ENCODE results near the gene GNAO1.
A peak's percentile ranks its signal among the peaks of the same experiment; 100 is the strongest.

GNAO1 gene

DNA sequence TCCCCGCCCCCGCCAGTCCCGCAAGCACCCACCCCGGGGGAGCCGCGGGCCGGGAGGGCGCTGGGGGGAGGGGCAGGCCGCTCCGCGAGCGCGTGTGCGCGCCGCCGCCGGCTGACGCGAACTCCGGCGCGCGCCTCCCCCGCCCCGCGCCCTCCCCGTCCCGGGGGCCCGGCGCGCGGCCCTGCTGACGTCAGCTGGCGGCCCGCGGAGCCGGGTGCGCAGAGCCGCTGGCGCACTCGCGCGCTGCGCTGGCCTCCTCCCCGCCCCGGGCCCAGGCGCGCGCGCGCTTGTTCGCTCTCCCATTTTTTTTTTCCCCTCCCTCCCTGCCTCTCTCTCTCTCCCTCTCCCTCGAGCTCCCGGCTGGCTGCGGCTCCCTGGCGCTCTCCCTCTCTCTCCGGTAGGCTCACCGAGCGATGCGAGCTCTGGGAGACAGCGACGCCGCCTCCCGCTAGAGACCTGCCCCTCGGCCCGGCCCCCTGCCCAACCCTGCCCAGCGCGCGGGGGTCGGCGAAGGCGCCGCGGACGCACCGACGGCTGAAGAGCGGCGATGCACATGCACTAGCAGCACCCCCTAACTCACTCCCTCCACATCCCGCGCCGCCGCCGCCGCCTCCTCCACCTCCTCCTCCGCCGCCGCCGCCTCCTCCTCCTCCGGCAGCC lies at the start of gene GNAO1:
TSS of gene GNAO1 (plus strand) at position 334 of the 660 bp plus-strand sequence. CDS start 747 bp downstream, outside the sequence.
- DNase-seq: peak; percentile 82

DNA sequence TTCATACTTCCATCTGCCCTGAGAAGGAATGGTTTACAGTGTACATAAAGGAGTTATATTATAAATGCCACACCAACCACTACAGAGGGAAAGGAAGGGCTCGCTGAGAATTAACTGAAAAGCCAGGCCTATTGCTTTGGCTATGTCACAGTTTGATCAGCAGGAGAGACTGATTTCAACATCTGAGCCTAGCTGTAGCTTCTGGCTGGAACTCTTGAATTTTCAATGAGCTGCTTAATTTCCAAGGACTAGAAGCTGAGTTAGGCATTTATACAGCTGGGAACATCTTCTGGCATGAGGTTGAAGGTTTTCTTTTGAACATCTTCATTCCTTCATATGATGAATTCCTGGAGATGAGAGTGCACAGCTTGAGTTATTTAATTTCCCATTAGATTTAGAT lies 47.6 kb upstream of the GNAO1 start:
- no peak for DNase-seq

DNA sequence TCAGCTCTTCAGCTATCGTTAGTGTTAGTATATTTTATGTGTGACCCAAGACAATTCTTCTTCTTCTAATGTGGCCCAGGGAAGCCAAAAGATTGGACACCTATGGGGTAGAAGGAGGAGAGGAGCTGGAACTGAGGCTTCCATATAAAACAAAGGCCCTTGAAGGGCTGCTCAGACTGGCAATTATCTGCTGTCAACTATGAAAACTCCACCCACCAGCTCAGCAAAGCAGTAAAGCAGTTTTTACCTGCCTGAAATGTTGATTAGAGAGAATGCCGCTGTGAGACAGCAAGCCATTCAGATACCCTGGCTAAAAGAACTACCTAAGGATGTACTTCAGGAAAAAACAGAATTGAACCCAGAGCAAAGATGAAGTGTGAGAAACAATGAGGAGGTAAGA lies 45.9 kb upstream of the GNAO1 start:
- peak; percentile 47 for DNase-seq

DNA sequence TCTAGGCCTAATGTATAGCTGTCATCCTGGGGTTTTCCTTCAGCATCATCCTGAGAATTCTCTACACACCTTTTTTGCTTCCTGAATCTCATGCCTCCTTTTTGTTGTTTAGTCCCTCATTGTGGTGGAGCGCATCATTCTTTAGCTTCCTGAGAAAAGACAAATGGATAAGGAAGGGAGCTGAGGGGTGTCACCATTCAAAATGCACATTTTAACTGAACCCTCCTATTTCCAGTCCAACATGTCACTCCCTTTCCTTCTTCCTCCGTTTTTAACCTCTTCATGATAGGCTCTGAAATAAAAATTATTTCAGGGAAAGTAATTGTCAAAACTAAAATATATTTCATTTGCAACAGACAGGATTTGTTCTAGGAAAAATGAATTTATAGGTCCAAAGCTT lies 39.7 kb upstream of the GNAO1 start:
- no peak for DNase-seq

DNA sequence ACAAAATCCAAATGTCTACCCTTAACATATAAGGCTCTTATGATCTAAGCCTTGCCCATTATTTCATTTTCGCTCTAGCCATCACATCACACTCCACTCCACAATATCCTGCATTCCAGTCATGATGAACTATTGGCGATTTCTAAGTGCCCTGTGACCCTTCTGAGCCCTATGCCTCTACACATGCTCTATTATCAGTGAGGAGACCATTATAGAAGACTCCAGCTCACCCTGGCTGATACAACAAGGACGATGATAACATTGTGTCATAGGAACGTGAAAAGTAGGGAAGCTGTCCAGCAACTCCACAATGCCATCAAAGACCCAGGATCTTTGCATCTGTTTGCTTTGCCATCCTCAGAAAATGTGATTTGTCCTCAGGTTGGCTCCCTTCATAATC lies 29.6 kb upstream of the GNAO1 start:
- no peak for DNase-seq

DNA sequence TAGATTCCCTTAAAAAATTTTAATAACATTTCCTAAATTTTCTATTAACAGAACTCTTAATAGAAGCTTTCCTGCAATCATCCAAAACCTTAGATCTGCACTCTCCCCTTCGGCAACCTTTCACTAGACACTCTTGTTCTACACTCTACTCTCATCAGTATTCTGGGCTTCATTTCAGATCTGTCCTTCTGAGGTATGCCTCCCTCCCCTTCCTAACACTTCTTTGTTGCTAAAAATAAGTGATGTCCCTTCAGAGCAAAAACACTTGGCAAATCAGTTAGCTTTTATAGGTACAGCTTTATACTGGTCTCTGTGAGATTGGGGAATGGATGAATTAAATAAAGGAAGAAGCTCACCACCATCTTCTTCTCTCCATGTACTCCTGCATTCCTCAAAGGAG lies 28.2 kb upstream of the GNAO1 start:
- DNase-seq: no peak

DNA sequence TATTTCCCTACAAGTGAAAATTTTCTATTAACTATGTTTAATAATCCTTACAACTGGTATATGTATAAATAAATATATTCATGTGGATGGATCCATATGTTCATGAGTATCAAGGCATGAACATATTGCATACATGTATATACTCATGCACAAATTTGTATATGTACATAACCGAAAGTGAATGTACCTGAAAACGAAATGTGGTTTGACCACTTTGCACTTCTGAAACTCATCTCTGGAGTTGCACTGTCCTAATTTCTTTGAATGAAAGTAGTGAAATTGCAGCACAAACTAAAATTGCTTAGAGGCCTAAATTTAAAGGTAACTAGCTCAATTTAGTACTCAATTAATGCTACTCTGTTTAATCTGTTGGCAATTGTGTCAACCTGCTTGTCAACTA lies 27.4 kb upstream of the GNAO1 start:
- DNase-seq: no peak

DNA sequence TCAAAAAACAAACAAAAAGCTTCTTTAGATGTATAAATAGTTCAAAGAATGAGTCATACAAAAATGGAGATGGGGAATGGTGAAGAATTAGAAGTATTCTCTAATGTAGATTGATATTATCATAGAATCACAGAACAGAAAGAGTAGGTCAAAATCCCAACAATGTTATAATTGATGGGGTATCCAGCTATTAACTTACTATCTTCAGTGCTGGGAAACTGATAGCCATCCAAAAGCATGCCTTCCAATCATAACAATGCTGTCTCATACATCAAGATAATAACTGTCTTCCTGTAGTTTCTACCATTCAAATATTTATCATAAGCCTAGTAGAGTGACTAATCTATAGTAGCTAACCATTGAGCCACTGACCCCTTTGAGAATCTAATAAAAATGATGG lies 26.7 kb upstream of the GNAO1 start:
- DNase-seq: no peak

DNA sequence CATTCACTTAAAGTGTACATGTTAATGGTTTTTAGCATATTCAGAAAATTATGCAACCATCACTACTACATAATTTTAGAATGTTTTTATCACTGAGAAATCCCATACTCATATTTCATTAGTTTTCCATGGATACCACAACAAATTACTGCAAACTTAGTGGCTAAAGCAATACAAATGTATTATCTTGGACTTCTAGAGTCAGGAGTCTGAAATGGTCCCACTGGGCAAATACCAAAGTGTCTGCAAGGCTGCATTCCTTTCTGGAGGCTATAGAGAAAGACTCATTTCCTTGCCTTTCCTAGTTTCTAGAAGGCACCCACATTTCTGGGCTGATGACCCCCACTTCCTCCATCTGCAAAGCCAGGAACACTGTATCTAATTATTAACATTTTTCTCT lies 16.9 kb upstream of the GNAO1 start:
- DNase-seq: no peak

DNA sequence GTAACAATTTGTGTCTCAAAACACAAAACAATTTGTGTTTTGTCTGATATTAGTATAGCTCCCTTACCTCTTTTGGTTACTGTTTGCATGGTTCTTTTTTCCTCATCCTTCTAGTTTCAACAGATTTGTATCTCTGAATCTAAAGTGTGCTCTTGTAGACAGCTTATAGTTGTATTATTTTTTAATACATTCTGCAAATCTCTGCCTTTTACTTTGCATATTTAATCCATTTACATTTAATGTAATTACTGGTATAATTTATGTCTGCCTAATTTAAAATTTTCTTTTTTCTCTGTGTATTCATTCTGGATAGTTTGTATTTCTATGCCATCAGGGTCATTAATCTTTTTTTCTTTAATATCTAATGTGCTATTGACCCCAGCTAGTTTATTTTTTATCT lies 9.9 kb upstream of the GNAO1 start:
- DNase-seq: no peak

DNA sequence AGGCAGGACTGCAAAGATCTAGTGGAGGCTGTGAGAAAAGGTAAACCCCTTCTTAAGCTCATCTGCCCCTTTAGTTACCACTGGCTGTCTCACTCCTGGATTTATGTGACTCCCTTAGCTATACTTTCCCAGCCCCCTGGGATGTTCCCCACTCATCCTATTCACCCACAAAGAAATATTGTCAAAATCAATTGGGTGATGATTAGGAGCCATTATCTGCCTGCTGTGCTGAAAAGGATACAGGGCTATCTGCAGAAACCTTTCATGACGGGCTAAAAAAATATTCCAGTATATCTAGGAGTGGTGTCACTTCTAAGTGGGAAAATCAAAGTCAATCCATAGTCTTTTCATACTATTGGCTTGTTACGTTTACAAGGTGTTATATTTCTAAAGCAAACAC lies 8.0 kb upstream of the GNAO1 start:
- no peak for DNase-seq

DNA sequence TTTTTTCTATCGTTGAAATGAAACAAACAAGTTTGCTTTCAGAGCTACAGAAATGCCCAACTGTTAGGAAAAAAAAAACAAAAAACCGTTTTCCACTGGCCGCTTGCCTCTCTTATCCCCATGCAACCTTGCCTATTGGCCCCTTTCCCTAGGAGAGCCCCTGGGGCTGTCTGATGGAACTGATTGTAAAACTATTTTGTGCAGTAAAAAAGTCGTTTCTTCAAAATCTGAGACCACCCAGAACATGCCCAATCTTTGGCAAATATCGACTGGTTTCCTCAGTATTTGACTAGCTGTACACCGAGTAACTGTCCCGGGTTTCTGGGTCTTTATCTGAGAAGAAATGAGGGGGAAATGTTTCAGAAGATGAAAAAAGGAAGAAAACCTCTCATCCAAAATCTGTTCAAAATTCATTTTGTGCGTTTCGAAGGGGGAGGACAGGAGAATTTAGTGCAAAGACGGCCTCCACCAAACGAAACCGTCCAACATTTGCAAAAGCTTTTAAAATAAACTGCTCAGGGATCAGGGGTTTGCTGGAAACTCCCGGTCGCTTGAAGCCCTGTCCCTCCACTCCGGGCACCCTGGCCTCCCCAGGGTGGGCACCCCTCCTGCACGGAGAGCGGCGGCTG lies 1.1 kb upstream of the GNAO1 start:
- no peak for DNase-seq

DNA sequence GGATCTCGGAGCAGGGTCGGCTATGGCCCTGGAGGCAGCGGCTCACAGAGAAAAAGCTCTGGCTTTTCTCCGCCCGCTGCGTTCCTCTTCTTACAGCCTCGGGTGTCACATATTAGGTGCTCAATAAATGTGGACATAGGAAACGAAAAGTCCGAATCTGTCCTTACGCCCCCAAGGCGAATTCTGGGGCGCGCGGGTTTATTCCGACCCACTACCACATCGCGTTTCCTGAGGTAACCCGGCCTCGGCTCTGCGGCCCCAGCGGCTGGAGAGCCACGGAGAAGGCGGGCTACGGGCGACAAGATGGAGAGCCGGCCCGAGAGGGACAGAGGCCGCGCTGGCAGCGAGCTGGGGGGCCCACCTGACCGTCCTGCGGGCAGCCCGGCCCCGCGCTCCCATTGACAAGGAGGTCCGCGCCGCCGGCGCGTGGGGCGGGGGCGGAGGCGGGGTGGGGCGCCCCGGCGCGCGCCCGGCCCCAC lies 573 bp upstream of the GNAO1 start:
- DNase-seq: no peak

DNA sequence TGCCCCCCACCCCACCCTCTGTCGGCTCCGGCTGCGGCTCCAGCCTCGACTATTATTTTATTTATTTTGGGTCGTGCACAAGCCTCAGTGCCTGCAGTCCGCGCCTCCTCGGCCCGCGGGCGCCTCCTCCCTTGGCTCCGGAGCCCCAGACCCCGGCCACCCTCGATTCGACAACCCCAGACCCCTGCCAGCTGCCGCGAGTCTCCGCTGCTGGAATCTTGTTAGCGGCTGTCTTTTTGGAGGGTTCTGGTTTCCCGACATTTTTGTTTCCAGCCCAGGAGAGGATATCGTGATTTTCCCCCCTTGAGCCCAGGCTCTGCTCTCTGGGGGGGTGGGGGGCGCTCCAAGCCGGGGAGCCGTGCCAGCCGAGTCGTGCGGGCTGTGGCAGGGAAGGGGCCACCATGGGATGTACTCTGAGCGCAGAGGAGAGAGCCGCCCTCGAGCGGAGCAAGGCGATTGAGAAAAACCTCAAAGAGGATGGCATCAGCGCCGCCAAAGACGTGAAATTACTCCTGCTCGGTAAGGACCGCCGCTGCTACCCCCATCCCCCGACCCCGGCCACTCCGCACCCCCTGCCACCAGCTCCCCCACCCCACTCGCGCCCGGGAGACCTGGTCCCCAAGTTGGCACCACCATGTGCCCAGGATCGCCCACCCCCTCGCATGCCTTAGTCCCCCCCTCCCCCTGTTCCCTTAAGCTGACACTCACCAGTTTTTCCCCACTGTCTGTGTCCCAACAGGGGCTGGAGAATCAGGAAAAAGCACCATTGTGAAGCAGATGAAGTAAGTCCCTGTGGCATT lies 746 bp downstream of the GNAO1 start:
- peak; percentile 40 for DNase-seq

DNA sequence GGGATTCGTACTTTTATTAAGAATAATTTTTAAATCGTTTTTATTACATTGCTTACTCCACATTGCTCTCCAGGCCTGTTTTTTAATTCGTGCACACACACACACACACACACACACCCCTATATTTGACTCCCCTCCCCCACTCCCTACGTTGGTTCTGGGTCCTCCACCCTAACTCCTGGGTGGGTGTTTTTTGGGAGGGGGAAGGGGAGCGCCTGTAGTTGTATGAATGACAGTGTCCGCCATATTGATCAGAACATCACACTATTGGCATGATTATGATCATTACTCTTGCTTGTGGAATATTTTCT lies 1.3 kb downstream of the GNAO1 start:
- peak; percentile 25 for DNase-seq

DNA sequence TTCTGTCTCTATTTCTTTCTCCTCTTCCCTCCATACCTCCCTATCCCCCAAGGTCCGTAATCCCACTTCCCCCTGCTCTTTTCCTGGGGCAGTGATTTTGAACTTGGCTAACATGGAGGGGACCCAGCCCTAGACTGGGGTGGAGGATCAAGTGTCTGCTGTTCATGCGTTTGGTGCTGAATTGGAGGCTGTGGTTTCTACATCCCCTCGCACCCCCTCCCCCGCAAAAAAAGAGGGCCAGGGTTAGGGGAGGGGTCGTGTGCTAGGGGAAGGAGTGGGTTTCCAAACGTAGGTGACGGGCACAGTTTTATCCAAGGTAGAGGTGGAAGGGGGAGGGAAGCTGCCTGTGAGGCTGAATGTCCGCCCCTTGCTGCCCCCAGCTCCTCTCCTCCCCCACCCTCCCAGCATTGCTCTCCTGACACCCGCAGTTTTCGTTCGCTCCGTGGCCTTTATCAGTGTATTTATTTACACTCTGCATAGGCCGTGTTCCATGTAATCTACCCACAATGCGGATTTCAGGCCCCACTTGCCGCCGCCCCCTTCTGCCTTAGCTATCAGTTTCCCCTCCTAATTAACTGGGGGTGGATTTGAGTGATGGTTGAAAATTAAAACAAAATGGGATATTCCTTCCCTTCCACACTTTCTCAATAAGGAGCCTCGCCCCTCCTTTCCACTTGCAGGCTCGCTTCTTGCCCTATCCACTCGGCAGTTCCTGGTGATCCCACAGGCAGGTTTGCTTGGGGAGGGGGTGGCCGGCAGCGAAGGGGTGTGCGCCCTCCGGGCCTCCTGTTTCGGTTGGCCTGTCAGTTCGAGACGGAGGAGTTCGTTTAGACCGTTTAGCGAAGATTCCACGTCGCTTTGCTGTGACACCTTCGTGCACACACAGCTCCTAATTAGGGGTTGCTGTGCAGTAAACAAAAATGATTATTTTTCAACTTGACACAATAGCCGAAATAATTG lies 2.0 kb downstream of the GNAO1 start:
- DNase-seq: peak; percentile 32

DNA sequence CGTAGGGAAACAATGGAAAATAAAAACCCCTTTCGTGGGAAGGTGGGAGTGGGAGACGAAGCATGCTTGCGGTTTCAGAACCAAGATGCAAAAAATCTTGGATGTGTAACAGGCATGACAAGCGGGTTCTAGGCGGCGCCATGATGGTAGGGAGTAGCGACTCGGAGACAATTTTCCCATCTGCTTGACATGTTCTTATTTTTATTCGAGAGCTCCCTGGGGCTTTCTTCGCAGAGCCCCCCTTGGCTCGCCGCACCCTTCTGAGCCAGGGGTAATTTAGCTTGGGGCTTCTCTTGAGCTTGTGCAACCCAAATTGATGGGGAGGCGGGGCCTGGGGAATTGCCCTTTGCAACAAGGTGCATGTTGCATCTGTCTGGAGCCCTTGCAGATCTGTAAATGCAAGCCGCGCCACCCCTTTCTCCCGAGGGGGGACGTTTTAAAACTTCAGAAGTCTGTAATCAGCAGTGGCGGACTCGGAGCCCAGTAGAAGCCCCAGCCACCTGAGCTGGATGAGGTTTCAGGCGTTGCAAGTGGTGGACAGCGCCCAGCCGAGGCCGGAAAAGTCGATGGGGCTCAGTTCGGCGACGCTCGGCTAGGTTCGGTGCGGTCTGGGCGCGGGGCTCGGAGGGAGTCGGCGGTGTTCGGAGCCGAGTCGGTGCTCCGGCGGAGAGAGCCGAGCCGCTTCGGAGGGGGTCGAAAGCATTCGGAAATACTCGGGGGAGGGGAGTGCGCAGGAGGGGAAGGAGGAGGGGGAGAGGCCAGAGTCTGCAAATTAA lies 2.9 kb downstream of the GNAO1 start:
- DNase-seq: peak; percentile 95

DNA sequence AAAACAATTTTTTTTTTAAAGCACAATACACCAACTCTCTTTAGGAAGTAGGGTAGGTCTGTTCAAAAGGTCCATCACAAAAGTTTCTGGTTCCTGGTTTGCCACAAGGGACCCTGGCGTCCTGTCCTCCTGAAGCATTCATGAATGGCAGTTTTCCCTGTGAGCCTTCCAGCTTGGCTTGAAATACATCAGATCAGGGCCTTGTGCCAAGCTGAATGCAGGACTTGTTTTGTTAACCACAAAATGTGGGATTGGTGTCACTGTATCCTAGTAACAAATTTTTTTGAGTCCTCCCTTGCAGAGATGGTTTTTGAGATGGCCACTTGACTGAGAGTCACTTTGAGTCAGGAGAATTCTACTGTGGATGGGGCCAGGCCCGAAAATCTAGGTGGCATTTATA lies 3.9 kb downstream of the GNAO1 start:
- peak; percentile 89 for DNase-seq

DNA sequence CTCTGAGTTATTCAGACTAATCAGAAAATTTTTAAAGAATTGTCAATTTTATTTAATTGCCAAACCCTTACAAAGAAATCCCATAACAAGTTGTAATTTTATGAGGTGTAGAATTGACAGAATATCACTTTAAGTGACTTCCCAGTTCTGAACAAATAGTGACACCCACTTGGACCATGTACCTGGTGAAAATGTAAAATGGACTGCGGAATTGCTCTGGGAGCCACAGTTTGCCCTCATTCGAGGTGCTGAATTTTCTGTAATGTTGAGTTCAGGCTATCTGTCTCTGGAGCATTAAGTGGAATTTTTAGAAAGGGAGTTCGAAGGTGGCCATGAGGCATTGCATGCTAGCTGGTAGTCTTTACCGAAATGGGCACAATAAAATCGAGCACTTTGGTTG lies 5.1 kb downstream of the GNAO1 start:
- no peak for DNase-seq

DNA sequence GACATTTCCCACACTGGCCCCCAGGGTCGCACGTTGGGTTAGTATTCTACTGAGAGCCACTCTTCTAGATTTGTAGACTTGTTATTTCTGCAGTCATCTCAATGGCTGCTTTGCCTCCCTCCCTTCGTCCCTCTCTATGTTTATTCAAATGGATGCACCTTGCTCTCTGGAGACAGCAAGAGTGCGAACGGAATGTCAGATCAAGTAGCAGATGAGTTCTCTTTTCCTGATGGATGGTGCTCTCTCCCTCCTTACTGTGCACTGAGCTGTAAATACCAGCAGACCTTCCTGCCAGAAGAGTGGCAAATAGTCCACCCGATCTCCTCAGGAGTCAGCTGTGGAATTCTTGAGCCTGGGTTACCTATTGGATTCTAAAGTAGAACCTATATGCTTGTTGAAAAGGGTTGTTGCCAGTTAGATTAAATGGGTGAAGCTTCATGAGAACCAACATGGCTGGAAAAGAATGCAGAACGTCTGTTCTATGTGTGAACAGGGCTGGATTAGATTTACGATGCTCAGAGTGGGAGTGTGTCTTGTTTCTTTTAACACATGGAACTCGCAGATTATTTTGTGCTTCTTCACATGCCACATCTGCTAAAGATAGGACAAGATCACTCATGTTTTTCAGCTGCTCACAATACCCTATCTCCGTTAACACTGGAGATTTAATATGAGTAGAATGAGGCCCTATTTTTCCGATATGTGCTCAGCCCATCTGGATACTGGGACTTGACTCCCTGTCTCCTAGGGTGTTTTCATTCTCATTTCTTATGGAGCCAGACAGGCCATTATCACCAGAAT lies 6.1 kb downstream of the GNAO1 start:
- DNase-seq: no peak

DNA sequence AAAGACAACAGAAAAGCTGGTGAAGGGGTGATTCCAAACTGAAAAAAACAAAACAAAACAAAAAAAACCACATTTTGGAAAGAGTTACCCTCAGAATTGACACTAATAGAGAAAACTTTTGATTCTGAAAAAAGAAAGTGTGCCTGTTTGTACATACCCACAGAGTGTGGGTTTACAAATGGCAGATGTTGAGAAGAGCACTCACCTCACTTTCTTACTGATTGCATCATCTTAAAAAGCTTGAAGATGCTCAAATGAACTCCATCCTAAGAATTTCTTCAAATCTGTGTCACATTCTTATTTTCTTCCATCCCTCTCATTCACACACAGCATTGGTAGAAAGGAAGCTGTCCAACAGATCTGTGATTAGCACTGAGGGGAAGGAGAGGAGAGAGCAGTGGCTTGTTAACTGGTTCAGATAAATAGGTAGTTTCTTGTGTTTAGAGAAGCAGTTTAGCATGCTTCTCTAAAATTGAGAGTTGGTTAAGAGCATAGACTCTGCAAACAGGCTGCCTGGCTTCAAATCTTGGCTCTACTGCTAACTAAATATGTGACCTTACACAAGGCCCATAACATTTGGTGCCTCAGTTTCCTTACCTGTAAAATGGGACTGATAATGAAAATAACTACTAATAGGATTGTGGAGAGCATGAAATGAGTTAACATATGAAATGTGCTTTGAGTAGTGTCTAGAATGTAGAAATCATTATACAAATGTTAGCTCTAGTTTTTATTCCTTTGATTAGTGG lies 6.9 kb downstream of the GNAO1 start:
- no peak for DNase-seq

Data from NCI-H1105 treated with DMSO at 0.1 percent for 48 hours (cell line).